Activated T-cell treated with anti-CD3 and anti-CD28 coated beads for 1 hour (primary cell): ENCODE measurements around the gene AIG1.
"Not testable (repeated sequence)": the region's sequence is repeated elsewhere in the genome, so short reads cannot be mapped to it uniquely, and the experiment has no call there.

Experiments
- DNase-seq: peaks from one replicate; pipeline ENCODE4 v3.0.0-alpha.2; 2020; ENCODE audit warnings: low read depth

Gene AIG1

DNA sequence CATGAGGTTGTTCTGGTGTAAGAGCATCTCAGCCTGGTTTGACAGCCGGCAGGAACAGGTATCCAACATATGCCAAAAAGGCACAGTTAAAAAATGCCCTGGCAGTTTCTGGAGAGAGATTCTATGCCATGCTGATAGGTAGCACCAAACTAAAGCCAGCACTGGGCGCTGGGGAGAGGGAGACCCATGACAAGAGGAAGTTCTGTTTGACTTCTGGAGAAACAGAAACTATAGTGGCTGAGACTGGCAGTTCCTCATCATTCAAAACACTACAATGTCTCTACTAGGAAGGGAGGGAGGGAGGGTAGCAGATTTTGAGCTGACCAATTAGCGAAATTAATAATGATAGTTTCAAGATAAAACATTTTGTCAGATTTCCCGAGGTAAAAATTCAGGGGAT is 215.7 kb downstream of the AIG1 start:
- no peak for DNase-seq

DNA sequence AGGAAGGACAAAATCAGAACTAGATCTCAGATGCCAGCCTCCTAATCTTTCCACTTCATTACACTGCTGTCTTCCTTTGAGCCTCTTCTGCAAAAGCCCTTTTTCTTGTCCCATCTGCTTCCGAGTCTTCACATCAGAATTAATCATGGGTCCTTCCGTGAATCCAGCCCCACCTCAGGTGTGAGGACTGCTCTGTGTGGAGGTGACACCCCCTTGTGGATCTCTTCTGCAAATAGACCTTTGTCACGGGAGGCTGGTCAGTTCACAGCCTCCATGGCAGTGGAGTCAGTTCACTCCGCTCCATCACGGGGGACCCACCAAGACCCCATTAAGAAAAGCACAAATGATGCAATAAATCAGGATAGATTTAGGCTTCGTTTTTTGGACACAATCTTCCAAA is 218.7 kb downstream of the AIG1 start:
- no peak for DNase-seq

DNA sequence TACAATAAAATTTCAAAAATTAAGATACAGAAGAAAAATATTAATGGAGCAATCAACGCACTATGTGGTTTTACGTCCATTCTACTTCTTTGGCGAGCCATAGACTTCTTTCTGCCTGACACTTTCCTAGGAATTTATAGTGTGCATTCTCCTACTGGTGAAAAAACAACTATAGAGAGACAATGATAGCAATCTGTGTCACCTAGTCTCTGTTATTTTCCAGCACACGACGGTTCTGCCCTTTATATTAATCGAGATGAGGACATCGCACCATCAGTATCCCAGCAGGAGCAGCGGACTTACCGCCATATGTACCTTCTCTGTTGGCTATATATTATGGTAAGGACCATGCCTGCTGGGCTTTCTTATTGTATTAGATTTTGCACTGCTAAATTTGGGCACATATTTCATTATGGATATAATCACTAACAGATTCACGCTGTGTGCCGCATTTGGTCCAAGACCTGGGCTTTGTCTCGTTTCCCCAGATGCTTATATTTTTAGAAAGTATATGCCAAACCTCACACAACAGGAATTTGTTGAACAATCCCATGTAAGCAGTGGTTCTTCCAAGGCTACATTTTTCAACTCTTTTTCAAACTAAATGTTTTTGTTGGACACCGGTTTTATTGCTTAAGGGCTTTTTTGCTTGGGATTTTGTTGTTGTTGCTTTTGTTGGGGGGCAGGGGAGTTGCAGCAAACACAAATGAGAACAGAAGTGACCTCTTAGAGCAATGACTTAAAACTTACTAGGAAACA is 223.4 kb downstream of the AIG1 start:
- DNase-seq = no peak

DNA sequence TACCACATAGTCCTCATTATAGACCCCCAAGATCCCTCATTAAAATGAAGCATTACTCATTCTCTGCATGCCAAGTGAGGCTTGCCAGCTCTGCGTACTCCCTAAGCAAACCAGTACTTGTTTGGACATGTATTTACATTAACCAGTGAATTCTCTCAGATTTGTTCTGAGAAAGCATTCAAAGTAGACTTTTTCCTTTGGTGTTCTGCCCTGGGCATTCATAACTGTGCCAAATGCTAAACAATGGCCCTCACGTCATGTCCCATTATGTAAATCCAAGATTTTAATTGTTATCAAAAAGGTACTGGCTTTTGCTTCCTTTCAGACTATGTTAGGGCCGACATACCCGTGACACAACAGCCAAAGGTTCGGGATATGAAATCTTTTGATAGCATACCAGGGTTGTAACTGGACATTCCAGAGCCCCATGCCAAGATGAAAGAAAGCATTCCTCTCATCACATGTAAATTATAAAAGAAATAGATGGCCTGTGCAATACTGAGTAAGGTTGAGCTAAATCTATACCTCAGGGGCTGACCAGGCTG is 225.6 kb downstream of the AIG1 start:
- no peak for DNase-seq

DNA sequence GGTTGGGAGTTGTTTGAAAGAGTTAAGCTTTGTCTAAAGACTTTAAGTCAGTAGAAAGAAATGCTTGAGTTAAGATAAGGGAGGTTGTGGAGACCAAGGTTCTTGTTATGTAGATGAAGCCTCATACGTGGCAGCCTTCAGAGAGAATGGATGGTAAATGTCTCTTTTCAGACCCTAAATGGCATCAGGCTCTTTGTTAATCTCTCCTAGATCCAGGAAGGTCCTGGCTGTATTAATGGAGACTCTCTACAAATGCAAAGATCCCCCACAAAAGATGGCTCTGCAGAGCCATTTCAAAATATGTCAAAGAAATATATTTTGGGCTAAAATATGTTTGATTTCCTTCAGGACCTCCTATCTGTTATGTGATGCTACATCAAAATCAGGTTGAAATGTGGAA is 228.2 kb downstream of the AIG1 start:
- no peak for DNase-seq

DNA sequence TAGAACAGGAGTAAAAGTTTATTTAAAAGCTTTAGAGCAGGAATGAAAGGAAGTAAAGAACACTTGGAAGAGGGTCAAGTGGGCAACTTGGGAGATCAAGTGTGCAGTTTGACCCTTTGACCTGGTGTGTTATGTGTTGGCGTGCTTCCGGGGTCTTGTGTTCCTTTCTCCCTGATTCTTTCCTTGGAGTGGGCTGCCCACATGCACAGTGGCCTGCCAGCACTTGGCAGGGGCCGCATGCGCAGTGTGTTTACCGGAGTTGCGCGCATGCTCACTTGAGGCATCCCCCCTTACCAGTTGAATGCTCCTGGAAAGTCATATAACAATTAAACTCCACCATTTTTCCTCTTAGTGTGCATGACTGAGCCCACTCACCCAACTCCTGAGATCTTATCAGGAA is 229.5 kb downstream of the AIG1 start:
- no peak for DNase-seq

DNA sequence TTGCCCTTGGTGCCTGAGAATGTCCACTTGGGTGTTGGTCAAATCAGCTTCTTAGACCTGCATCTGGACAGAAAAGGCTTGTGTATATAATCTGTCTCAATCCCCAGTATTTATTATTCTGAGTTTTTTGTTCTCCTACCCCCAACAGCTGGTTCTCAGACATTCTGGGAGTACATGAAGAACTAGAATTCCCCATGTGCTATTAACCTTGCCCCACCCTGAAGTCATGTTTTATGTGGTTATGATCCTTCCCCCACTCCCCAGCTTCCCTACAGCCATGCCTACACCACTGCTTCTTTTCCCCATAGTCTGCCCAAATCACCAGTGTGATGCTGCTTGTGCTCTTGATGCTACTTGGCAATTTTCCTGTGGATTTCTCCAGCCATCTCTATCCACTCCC is 232.8 kb downstream of the AIG1 start:
- DNase-seq = no peak

DNA sequence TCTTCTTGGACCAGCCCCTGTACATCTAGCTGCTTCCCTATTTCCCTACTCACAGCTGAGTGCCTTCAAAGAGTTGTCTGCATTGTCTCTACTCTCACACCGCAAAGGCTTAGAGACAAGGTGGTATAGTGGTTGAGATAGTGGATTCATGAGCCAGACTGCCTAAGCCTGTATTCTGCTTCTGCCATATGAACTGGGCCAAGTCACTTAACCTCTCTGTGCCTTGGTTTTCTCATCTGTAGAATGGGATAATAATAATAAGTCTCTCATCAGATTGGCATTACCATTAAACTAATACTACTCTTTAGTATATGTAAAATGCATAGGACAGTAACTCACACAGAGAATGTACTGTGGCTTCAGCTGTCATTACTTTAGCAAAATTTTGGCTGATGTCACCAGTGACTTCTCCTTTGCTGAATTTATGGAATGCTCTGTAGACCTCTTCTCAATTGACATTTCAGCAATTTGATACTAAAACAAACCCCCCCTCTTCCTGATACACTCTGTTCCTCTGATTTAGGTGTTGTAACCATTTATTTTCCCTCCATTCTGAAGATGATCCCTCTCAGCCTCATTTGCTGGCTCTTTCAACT is 233.7 kb downstream of the AIG1 start:
- DNase-seq = no peak

DNA sequence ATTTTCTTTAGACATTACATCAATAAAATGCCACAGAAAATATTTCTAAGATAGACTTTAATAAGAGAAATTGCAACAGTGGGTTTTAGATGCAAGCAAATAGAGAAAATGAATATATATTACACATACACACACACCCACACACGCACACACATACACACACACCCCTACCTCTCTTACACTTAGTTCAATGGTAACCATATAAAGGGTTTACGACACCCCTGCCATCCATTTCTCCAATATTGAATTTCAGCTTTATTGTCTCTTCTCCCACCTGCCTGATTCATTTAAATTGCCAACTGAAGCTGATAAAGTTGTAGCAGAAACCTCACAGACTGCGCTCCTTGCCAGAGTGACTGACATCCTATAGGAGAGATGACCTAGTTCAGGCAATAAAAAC is 235.2 kb downstream of the AIG1 start:
- no peak for DNase-seq

DNA sequence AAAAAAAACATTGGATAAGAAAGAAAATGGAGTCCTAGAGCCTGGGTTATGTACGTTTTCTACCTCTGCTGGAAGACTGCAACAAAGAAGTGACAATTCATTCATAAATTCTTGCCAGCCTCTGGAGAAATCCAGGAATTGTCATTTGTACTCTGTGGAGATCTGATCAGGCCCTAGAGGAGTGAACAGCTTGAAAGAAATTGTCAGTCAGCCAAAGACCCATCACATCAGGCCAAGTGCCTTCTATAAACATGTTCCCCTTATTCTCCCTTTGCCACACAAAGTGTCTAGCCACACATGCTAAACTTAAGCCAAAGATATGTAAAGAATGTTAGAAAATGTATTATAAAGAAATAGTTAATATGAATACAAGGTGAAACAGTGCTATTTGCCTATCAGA is 237.4 kb downstream of the AIG1 start:
- DNase-seq = no peak

DNA sequence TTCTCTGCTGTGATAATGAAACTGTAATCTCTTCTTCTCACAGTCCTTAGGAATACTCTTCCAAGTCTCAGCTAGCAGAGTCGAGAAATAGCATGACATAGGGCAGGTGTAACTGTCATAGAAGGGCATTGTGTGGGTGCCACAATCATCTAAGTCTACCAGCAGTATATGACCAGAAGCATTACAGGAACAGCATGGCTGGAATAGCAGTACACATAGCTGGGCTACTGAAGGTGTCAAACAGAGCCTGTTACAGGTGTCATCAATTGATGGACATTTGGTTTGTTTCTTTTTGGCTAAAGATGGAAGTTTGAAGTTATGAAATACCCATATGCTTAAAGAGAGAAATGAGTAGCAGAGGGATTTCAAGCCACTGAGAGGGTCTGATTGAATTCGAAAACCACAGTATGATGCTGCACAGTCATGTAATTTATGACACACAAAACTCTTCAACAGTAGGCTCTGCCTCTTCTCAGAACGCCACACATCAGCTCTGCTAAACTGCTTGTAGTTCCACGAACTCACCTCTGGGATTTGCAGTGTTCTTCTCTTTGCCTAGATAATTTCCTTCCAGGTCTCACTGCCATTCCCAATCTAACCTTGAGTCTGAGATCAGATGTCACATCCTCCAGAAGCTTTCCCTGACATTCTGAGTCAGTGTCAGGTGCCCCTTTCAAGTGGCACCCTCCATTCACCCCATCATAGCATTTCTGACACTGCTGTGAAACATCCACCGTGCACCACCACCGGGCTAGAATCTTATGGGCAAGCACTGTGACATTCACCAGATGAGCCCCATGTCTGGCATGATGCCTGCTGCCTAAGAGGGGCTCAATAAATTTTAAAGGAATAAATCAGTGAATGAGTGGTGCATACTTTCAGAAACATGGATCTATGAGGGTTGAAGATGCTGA is 238.8 kb downstream of the AIG1 start:
- DNase-seq = no peak

DNA sequence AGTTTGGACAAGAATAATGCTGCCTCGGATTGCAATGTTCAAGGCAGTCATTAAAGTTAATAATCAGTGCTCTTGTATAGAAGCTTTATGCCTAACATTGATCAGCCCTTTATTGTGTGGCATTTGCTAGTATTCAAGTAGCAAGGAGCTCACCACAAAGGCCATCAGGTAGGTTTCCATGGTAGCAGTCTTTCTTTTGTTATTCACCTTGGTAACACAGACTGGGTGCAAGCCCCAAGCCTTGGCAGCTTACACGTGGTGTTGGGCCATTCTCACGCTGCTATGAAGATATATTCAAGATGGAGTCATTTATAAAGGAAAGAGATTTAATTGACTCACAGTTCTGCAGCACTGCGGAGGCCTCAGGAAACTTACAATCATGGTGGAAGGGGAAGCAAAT is 240.5 kb downstream of the AIG1 start:
- no peak for DNase-seq

DNA sequence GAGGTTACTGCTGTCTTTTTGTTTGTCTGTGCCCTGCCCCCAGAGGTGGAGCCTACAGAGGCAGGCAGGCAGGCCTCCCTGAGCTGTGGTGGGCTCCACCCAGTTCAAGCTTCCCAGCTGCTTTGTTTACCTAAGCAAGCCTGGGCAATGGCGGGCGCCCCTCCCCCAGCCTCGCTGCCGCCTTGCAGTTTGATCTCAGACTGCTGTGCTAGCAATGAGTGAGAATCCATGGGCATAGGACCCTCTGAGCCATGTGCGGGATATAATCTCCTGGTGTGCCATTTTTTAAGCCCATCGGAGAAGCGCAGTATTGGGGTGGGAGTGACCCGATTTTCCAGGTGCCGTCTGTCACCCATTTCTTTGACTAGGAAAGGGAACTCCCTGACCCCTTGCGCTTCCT is 247.1 kb downstream of the AIG1 start:
- not testable (repeated sequence) for DNase-seq

DNA sequence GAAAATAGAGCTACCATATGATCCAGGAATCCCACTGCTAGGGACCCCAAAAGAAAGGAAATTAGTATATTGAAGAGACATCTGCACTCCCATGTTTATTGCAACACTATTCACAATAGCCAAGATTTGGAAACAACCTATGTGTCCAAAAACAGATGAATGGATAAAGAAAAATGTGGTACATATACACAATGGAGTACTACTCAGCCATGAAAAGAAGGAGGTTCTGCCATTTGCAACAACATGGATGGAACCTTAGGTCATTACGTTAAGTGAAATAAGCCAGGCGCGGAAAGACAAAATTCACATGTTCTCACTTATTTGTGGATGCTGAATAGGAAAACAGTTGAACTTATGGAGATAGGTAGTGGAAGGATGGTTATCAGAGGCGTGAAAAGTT is 252.5 kb downstream of the AIG1 start:
- no peak for DNase-seq

DNA sequence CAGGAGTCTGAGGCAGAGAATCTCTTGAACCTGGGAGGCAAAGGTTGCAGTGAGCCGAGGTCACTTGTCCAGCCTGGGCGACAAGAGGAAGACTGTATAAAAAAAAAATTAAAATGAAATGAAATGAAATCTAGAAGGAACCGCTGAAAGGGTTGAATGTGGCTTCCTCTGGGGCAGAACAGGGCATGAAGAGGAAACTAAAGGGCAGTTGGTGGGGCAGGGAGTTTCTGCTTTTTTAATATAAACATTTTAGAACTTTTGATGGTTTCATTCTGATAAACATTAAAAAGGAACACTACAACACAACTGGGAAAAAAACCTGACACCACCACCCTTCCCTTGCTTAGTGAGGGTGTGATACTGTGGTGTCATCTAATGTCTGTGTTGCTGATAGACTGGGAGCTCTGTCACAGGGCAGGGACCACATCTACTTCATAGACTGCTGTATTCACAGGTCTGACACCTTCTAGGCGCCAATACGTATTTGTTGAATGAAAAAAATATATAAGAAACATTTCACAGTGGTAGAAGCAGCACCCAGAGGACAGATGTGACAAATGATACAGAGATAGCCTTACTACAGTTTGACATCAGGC is 260.9 kb downstream of the AIG1 start:
- no peak for DNase-seq

DNA sequence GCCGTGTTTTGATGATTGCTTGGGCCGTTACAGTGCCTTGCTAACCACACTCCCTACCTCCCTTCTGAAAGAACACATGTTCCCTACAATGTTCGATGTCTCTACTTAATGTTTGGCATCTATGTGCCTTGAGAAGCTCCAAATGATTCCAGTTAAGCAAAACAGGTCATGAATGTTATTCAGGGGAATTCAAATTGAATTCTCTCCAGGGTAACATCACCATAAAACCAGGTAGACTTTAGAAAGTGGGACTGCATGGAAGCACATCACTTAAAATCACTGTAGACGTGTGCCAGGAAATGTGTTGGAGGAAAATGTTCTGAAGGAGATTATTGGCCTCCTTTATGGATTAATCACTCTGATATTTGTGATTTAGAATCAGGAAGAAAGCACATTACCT is 261.7 kb downstream of the AIG1 start:
- no peak for DNase-seq

DNA sequence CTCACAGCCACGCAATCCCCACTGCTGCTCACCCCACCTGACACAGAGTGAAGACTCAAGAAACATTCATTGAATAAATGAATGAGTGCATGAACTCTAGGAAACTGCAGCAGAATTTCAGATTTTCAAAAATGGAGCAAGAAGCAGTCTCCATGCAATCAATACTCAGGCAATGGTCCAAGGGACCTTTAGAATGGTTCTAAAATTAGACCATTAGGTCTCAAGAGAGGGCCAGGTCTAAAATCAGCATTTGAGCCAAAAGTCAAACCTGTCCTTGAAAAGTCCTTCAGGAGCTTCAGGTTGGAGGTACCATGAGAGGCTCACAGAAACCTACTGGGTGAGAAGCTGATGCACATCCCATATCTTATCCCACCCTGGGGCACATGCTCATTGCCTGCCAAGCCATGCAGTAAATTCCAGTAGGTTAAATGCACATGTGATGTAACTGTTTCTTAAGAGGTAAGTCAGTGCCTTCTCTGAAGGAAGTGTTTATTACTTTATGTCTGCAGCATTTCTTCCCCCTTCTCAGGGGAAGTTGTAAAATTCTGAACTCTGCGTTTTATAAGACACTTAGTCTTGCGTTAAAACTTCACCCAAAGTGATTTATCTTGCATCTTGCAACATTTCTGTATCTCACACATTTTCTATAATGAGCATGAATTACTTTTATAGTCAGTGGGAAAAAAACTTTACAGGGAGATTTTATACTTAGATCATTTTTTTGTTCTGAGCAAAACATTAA is 263.2 kb downstream of the AIG1 start:
- no peak for DNase-seq

DNA sequence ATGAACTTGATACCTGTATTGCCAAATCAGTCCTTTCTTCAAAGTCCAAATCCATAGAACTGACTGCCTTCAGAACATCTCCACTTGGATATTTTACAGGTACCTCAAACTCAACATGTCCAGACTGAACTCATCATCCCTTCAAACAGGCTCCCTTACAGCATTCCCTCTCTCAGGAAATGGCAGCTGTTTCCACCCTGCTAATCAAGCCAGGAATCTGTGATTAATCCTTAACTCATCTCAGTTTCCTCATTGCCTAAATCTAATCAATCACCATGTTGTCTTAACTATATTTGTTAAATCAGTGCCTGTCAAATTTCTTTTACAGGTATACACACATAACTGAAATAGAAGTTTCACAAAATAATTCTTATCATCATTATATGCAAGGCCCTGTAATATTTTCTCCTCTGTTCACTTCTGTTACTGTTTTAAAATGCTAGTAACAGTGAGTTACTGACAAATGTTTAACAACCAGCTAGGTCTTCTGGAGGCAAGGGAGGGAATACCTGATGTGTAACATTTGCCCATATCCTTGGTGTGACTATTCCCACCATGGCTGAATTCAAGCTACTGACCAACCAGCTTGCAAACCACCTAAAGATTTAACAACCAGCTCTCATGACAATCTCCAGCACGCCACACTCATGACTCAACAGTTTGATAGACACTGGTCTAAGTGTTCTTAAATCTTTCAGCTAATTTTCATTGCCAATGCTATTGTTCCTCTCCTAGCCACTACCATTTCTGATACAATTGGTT is 264.9 kb downstream of the AIG1 start:
- no peak for DNase-seq

DNA sequence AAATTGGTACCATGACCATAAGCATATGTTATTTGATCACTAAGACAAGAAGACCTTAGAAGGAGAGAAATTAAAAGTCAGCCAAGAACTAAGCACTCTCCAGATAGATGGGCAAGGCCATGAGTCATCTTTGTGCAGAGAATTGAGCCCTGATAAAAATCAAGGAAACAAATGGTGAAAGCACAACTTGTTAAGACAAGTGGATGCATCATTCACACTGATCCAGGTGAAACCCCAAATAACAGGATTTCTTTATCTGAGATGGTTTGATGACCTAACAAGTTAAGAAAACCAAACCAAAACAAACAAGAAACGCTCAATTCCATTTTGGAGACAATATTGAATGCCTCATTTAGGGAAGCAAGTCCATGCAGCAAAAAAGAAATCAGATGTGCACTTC is 268.2 kb downstream of the AIG1 start:
- DNase-seq = no peak

DNA sequence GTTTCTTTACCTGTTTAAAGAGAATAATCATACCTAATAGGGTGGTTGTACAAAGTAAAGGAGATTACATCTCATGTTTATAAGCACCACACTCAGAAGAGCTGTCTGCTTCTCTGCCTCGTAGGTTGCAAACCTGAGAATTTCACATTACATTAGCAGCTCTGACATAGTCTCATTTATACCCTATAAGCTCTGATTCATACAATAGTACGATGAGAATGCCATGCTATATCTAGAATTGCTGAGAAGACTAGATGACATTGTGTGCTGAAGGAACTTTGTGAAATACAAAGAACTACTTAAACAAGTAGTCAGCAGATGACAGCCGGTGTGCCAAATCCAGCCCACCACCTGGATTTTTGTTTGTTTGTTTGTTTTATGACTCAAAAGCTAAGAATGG is 268.6 kb downstream of the AIG1 start:
- DNase-seq = no peak

DNA sequence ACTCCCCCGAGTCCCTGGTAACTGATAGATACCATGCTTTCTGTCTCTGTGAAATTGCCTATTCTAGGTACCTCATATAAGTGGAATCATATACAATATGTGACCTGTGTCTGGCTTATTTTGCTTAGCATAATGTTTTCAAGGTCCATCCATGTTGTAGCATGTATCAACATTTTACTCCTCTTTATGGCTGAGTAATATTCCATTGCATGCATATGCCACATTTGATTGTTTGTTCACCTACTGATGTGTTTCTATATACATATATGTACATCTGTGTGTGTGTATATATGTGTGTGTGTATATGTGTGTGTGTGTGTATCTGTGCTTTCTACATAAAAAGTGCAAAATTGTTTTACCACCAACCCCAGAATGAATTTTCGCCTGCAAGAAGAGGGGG is 270.7 kb downstream of the AIG1 start:
- DNase-seq = no peak
